Caco-2 (cell line): ENCODE data around the gene HSD17B8. TPM values are rescaled to one million over a fixed set of nuclear protein-coding genes. Genes with fewer than 3 reads are reported as not detected.

Experiments
- BruUV-seq: library from RNA; stranded (reverse); fragments of 400-500 nt; replicated peaks from 2 replicates; lab custom pipeline; 2021; lab: Mats Ljungman, UMichigan
- CTCF ChIA-PET: fragments of 300-600 bp; sonication (Branson Sonifier 250); formaldehyde crosslinking; loops from one replicate; lab custom pipeline; 2022; ENCODE audit warnings: antibody characterized with exemption; lab: Charles Lee
- POLR2A ChIA-PET: fragments of 300-600 bp; sonication (Branson Sonifier 250); formaldehyde crosslinking; loops from one replicate; lab custom pipeline; 2022; ENCODE audit warnings: antibody characterized with exemption; lab: Charles Lee
- DNase-seq, 2 experiments: peaks; one replicate each; pipeline versions ENCODE4 v3.0.0 to v3.0.0-alpha.2; 2020 to 2022
- H3K27me3 ChIP-seq: replicated peaks from 2 replicates; pipeline ENCODE4 v1.6.0; 2011; ENCODE audit warnings: low read length; ENCODE audit not compliant: control insufficient read depth, insufficient read depth
- H3K36me3 ChIP-seq: 2 replicates; pipeline ENCODE4 v1.5.1; 2011; ENCODE audit warnings: low read length; ENCODE audit not compliant: control insufficient read depth, insufficient read depth
- H3K4me1 ChIP-seq: fragments of 250-450 bp; sonication (Bioruptor Pico); 2 replicates; pipeline ENCODE4 v1.5.1; 2020; ENCODE audit warnings: mild to moderate bottlenecking
- H3K4me3 ChIP-seq: 2 replicates; pipeline ENCODE4 v1.5.1; 2011; ENCODE audit warnings: low read depth, mild to moderate bottlenecking, control low read depth, low read length
- H3K9me3 ChIP-seq: fragments of 250-450 bp; sonication (Bioruptor Pico); 2 replicates; pipeline ENCODE4 v1.5.1; 2020; ENCODE audit warnings: mild to moderate bottlenecking, moderate library complexity
- H3K27ac Mint-ChIP-seq: one replicate; pipeline ENCODE4 v1.8.0; 2022; ENCODE audit warnings: mixed read lengths; ENCODE audit not compliant: unreplicated experiment
- H3K27me3 Mint-ChIP-seq: one replicate; pipeline ENCODE4 v1.8.0; 2022; ENCODE audit warnings: mixed read lengths; ENCODE audit not compliant: insufficient read depth, unreplicated experiment
- H3K36me3 Mint-ChIP-seq: one replicate; pipeline ENCODE4 v1.8.0; 2022; ENCODE audit warnings: mild to moderate bottlenecking, mixed read lengths; ENCODE audit not compliant: insufficient read depth, unreplicated experiment
- H3K4me1 Mint-ChIP-seq: one replicate; pipeline ENCODE4 v1.8.0; 2022; ENCODE audit warnings: low read depth, mixed read lengths; ENCODE audit not compliant: unreplicated experiment
- H3K4me3 Mint-ChIP-seq: one replicate; pipeline ENCODE4 v1.8.0; 2022; ENCODE audit warnings: mild to moderate bottlenecking, moderate library complexity, mixed read lengths; ENCODE audit not compliant: unreplicated experiment
- H3K9me3 Mint-ChIP-seq: one replicate; pipeline ENCODE4 v1.8.0; 2022; ENCODE audit warnings: mixed read lengths; ENCODE audit not compliant: unreplicated experiment
- CTCF ChIP-seq, 2 experiments: fragments of 200-600 bp in 1 of 2; IDR thresholded peaks; 1 replicate in 1 of 2; 2 replicates in 1 of 2; pipeline versions ENCODE4 v1.5.1 to v1.8.0; 2011 to 2022; ENCODE audit warnings: antibody characterized with exemption in 1 of 2, control low read depth in 1 of 2, inconsistent platforms in 1 of 2, low read depth in 1 of 2, low read length in 1 of 2, mild to moderate bottlenecking in 1 of 2, moderate library complexity in 1 of 2; ENCODE audit not compliant: insufficient read depth in 1 of 2, severe bottlenecking in 1 of 2, unreplicated experiment in 1 of 2
- intact Hi-C: fragments of 100-400 bp; cut with micrococcal nuclease; formaldehyde crosslinking; loops from one replicate; pipeline ENCODE4 v1.10.0; 2022; ENCODE audit not compliant: unreplicated experiment
- total RNA-seq: library from RNA; stranded (reverse); gene quantifications from 2 replicates; pipeline ENCODE4 v1.2.3, GENCODE V29; 2022

HSD17B8 gene
- total RNA-seq, 1 experiment from 2014 or later: 10.0 TPM

DNA sequence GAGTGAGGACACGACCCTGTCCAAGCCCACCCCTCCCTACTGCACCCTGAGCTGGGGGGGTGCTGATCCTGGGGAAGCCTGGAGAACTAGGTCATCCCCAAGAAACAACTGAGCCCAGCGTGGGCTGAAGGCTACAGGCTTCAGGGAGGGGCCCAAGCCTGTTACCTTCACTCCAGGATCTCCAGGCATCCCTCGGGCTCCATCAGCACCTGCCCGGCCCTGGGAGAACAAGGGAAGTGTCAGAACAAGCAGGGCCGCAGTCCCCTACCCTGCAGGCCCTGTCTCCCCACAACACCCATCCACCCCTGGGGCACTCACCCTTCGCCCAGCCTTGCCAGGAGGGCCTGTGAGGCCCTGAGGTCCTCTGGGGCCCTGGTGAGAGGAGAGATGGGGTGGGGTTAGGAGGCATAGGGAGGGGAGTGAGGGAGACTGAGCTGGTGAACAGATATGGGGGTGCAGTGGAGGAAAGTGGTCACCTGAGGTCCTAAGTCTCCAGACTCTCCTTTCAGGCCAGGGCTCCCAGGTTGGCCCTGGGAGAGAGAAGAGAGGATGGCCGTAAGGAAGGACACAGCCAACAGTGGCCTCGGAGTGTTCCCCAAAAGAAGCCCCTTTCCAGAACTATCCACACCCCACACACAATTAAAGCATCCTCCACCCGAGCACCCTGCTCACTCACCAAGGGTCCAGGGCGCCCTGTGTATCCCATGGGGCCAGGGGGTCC lies 25.5 kb upstream of the HSD17B8 start:
- Histone ChIP-seq H3K36me3 (no peaks in the 10 kb centered on the region), H3K4me1 (no peaks in the 10 kb centered on the region), H3K9me3 (no peaks in the 10 kb centered on the region), H3K27me3 (no peaks in the 10 kb centered on the region), H3K4me3 (no peak overlapping the region)
- BruUV-seq: no TSS peak
- H3K4me1 Mint-ChIP-seq: no peaks in the 10 kb centered on the region
- no peak overlapping the region for H3K4me3 Mint-ChIP-seq
- ChIA-PET POLR2A (no interaction called here), CTCF (no interaction called here)
- intact Hi-C loops: no loop called here
- DNase-seq: no peak
- H3K9me3 Mint-ChIP-seq: peaks cover 15% of the 10 kb centered on the region
- H3K27me3 Mint-ChIP-seq: peaks cover 16% of the 10 kb centered on the region
- no peak overlapping the region for H3K27ac Mint-ChIP-seq
- no peak for TF ChIP-seq CTCF (IDR thresholded peaks at IDR 0.05; ENCODE audit: insufficient read depth in 1 of 2, low read depth in 1 of 2, low read length in 1 of 2, severe bottlenecking in 1 of 2, unreplicated experiment in 1 of 2)
- H3K36me3 Mint-ChIP-seq: no peaks in the 10 kb centered on the region

DNA sequence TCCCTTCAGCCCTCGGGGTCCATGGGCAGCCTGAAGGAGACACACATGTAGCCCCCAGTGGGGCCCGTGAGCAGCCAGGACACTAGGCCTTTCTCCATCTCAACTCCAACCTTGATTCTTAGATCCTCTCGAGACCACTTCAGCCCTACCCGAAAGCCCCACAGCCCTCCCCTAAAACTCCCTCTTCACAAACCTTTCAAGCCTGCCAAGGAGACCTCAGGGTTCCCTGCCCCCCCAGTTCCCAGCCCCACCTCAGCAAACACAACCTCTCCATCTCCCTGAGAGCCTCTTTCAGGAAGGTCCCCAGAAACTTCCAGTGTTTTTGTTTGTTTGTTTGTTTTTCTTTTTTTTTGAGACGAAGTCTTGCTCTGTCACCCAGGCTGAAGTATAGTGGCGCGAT lies 23.3 kb upstream of the HSD17B8 start:
- Mint-ChIP-seq H3K9me3 (peaks cover 22% of the 10 kb centered on the region), H3K27ac (no peak overlapping the region), H3K4me1 (no peaks in the 10 kb centered on the region), H3K4me3 (no peak overlapping the region), H3K27me3 (peaks cover 13% of the 10 kb centered on the region), H3K36me3 (no peaks in the 10 kb centered on the region)
- no TSS peak for BruUV-seq
- Histone ChIP-seq H3K4me1 (no peaks in the 10 kb centered on the region), H3K36me3 (no peaks in the 10 kb centered on the region), H3K27me3 (no peaks in the 10 kb centered on the region), H3K4me3 (no peak overlapping the region), H3K9me3 (no peaks in the 10 kb centered on the region)
- POLR2A ChIA-PET: no interaction called here
- no peak for TF ChIP-seq CTCF (IDR thresholded peaks at IDR 0.05; ENCODE audit: insufficient read depth in 1 of 2, low read depth in 1 of 2, low read length in 1 of 2, severe bottlenecking in 1 of 2, unreplicated experiment in 1 of 2)
- CTCF ChIA-PET: no interaction called here
- no peak for DNase-seq
- intact Hi-C loops: no loop called here

GRCh38 chr6:33183071-33183683 lies 21.3 kb upstream of the HSD17B8 start:
- H3K27me3 Mint-ChIP-seq: peaks cover 10% of the 10 kb centered on the region
- H3K27ac Mint-ChIP-seq: peak overlapping the region; percentile 29
- Histone ChIP-seq H3K36me3 (no peaks in the 10 kb centered on the region), H3K27me3 (no peaks in the 10 kb centered on the region), H3K4me3 (no peak overlapping the region), H3K9me3 (no peaks in the 10 kb centered on the region), H3K4me1 (no peaks in the 10 kb centered on the region)
- peaks cover 22% of the 10 kb centered on the region for H3K9me3 Mint-ChIP-seq
- DNase-seq: no peak
- no peak overlapping the region for H3K4me3 Mint-ChIP-seq
- TF ChIP-seq CTCF (IDR thresholded peaks at IDR 0.05; ENCODE audit: insufficient read depth in 1 of 2, low read depth in 1 of 2, low read length in 1 of 2, severe bottlenecking in 1 of 2, unreplicated experiment in 1 of 2): no peak
- H3K36me3 Mint-ChIP-seq: no peaks in the 10 kb centered on the region
- CTCF ChIA-PET: interaction anchor here (0.6 kb wide), 1 partner anchor 17 kb away, joined by 5 read pairs; no protein-coding TSS in a partner anchor
- no peaks in the 10 kb centered on the region for H3K4me1 Mint-ChIP-seq
- POLR2A ChIA-PET: no interaction called here
- intact Hi-C loops: no loop called here
- BruUV-seq: no TSS peak
